ENCODE results near the gene CHST3. TPM values are rescaled to one million over a fixed set of nuclear protein-coding genes. Genes with fewer than 3 reads are reported as not detected.
A peak's percentile ranks its signal among the peaks of the same experiment; 100 is the strongest.

CHST3 gene
- polyA plus RNA-seq, 3 donors: 17.1 to 18.9 (median 18.0) TPM

DNA sequence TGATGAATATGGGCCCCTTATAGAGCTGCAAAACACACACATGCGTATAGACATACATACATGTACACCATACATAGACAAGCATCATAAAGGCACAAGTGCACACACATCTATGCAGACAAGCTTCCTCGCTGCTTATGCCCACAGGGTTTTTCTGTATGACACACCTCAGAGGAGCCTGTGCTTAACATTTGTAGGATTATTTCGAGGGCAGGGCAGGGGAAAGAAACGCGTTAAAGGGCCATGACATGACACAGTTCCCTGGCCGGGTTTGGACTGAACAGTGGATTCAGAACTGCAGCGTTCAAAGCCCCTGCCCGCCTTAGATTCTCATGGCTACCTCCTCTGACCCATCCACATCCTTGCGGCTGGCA lies 44.8 kb downstream of the CHST3 start:
- DNase-seq (ENCODE audit: low read depth in 3 of 3, low spot score in 2 of 3): no peak

GRCh38 chr10:72009425-72010081 lies 45.4 kb downstream of the CHST3 start:
- peak in 2 of 3 donors; percentile 63 to 79 for DNase-seq (ENCODE audit: low read depth in 3 of 3, low spot score in 2 of 3)

DNA sequence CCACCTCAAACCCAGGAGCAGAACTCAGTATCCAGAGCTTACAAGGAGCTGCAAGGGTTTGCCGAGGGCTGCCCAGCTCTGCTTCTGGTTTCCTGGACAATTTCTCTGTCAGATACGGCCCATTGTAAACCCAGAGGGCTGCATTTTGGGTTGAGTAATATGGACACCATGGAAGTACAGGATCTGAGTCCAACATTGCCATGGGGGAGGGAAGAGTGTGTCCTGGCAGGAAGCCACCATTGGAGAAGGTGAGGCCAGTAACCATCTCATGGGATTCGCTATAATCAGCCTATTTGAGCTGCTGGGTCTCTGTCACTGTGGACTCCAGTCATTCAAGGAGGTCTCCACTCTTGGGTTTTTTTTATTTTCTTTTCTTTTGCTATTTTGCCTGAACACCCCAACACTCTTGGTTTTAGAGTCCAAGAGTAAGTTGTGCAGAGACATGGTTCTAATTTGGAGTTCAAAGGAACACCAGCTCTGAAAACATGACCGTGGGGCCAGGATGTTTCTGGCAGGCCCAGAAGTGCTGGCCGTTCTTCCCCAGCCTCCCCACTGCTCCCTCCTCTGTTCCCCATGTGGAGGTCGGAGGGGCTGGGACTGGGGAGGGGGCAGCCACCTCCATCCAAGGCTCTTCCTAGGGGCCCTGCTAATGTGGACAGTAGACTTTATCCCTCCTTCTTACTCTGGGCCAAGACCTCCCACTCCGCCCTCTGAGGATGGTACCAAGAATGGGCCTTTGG lies 46.2 kb downstream of the CHST3 start:
- DNase-seq (ENCODE audit: low read depth in 3 of 3, low spot score in 2 of 3): no peak

- DNase-seq (ENCODE audit: low read depth in 3 of 3, low spot score in 2 of 3): no peak
These were observed 46.8 kb downstream of the CHST3 start for GRCh38 chr10:72011016-72011415.

- DNase-seq (ENCODE audit: low read depth in 3 of 3, low spot score in 2 of 3): no peak
These were observed 47.3 kb downstream of the CHST3 start for GRCh38 chr10:72011468-72011867.

DNA sequence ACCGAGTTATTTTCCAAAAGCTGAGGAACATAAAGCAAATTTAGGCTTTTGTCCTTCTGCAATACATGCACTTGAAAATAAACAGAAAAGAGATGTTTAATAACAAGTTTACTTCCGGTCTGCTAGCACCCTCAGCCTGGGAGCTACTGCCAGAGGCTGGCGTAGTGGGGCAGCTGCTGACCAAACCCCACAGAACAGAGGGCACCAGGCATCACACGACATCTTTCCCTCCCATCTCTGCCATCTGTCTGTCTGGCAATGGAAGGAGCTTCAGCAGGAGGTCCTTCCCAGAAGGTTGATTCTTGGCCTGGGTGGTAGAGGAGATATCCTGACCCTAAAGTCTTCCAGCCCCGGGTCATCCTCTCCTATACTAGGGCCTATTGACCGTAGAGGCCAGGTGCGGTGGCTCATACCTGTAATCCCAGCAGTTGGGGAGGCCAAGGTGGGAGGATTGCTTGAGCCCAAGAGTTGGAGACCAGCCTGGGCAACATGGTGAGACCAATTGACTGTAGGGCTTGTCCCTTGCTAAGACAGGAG lies 47.8 kb downstream of the CHST3 start:
- no peak for DNase-seq (ENCODE audit: low read depth in 3 of 3, low spot score in 2 of 3)

GRCh38 chr10:72012796-72013195 lies 48.6 kb downstream of the CHST3 start:
- no peak for DNase-seq (ENCODE audit: low read depth in 3 of 3, low spot score in 2 of 3)

- no peak for DNase-seq (ENCODE audit: low read depth in 3 of 3, low spot score in 2 of 3)
These were observed 49.2 kb downstream of the CHST3 start for GRCh38 chr10:72013202-72013945.

DNA sequence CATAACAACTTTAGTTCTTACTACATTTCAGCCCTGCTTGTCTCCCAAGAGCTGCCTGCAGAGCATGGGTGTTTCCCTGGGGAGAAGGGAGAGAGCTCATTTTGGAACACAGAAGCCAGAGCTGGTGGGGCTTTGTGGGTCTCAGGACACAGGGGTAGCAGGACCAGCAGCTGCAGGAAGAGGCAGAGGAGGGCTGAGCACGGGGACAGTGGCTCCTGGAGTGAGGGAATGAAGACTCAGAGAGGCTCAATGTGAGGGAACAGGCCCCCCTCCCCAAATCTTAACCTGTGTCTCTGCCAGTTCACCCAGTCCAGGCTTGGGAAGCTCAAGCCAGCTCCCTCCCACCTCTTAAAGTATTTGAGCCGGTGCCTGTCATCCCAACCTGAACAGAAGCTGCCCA lies 50.0 kb downstream of the CHST3 start:
- DNase-seq (ENCODE audit: low read depth in 3 of 3, low spot score in 2 of 3): no peak

DNA sequence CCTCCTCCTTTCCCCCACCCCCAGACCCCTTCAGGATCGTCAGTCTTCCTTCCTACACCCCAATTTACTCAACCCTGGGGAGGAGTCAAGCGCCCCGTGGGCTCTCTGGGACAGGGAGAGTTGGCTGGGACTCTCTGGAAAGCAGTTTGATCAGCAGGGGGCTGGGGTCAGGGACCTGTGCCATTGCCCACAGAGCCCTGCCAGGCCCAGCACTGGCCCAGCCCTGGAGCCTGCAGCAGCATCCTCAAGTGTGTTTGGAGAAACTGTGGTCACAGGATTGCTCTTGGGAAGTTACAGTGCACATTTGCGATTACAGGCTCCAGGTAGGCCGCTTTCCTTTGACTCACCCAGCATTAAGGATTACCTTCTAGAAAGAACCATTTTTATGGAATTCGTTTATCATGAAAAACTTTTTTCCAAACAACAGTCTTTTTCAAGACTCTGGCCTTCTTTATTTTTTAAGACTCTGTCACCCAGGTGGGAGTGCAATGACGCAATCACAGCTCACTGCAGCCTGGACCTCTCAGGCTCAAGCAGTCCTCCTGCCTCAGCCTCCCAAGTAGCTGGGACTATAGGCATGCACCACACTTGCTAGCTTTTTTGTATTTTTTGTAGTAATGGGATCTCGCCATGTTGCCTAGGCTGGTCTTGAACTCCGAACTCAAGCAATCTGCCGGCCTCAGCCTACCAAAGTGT lies 50.7 kb downstream of the CHST3 start:
- no peak for DNase-seq (ENCODE audit: low read depth in 3 of 3, low spot score in 2 of 3)

DNA sequence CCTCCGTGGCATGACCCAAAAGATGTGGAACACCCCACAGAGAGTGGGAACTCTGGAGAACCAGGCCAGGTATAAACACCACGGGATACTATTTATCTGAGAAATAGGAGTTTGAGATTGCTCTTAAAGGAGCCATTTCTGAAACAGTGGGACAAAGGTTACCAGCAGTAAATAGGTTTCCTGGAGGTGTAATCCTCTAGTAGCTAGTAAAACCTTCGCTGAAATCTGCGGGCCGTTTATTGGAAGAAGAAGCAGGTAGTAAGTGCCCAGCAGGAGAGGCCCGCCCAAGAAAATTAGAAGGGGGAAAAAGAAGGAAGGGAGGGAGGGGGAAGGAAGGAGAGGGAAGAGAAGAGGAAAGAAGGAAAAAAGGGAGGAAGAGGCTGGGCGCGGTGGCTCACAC lies 51.6 kb downstream of the CHST3 start:
- DNase-seq (ENCODE audit: low read depth in 3 of 3, low spot score in 2 of 3): no peak

GRCh38 chr10:72016608-72017300 lies 52.6 kb downstream of the CHST3 start:
- no peak for DNase-seq (ENCODE audit: low read depth in 3 of 3, low spot score in 2 of 3)

GRCh38 chr10:72019085-72019876 lies 55.1 kb downstream of the CHST3 start:
- no peak for DNase-seq (ENCODE audit: low read depth in 3 of 3, low spot score in 2 of 3)

- DNase-seq (ENCODE audit: low read depth in 3 of 3, low spot score in 2 of 3): no peak
These were observed 57.0 kb downstream of the CHST3 start for GRCh38 chr10:72020914-72021809.

GRCh38 chr10:72022228-72022627 lies 58.0 kb downstream of the CHST3 start:
- DNase-seq (ENCODE audit: low read depth in 3 of 3, low spot score in 2 of 3): no peak

- no peak for DNase-seq (ENCODE audit: low read depth in 3 of 3, low spot score in 2 of 3)
These were observed 60.4 kb downstream of the CHST3 start for GRCh38 chr10:72024596-72024995.

- DNase-seq (ENCODE audit: low read depth in 3 of 3, low spot score in 2 of 3): no peak
These were observed 61.2 kb downstream of the CHST3 start for GRCh38 chr10:72025400-72025799.

DNA sequence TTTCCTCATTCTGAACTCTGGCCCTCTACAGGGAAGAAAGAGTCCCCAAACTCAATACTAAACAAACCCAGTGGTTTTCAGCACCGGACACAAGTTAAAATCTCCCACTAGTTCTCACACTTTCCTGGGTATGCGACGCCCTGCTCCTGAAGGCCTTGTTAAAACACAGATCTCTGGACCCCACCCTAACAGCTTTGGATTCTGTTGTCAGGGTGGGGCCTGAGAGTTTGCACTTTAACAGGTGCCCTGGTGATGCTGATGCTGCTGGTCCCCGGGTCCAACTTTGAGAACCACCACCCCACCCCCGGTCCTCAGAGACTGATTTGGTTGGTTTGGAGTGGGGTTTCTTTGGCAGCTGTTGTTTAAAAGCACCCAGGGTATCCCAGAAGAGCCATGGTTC lies 61.6 kb downstream of the CHST3 start:
- DNase-seq (ENCODE audit: low read depth in 3 of 3, low spot score in 2 of 3): no peak

All from right renal cortex interstitium (tissue), 3 donors.